GM19035 (cell line): ENCODE measurements around the gene TP73.
"Not testable (repeated sequence)": the region's sequence is repeated elsewhere in the genome, so short reads cannot be mapped to it uniquely, and the experiment has no call there.

Experiments used
- ATAC-seq: cut with Tn5 transposase; IDR thresholded peaks from one replicate; pipeline ENCODE4 v1.9.1; 2021; ENCODE audit not compliant: unreplicated experiment

TP73 gene

DNA sequence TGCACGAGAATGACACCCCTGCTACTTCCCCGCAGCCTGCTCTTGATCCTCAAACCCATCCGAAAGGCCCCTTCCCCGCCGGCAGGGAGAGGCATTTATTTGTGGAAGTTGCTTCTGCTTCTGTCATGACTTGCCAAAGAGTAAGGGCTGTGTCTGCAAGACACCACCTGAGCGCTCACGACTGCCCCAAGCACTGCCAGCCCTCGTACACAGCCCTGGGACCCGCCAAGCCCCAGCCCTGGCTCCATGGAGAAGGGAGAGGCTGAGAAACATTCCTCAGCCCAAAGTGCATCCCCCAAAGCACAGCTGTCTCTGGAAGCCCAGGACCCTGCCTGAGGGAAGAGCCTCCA lies 33.8 kb upstream of the TP73 start:
- ATAC-seq: no peak

DNA sequence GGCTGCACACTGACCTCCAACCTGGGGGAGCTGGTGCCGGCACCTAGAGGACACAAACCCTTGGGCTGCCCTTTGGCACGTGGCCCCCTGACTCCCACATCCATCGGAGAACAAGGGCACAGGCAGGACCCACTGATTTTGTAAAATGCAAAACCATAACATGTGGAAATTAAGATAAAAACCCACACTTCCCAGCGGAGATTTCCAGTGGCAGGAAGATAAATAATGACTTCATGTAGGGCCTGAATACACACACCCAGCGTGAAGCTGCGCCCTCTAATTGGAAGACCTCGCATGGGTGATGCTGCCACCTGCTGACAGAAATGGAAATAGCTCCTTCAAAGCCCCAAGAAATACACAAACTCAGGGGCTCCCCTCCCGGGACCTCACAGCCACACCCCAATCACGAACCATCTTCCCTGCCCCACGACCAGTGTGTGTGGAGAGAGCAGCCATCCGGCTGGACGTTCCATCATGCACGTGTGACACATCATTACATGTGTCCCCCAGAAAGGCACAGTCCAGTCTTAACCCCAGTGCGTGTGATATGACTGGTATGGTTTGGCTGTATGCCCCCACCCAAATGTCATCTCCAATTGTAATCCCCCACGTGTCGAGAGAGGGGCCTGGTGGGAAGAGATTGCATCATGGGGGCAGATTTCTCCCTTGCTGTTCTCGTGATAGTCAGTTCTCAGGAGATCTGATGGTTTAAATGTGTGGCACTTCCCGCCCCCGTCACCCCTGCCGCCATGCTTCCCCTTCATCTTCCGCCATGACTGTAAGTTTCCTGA lies 33.2 kb upstream of the TP73 start:
- ATAC-seq: no peak

DNA sequence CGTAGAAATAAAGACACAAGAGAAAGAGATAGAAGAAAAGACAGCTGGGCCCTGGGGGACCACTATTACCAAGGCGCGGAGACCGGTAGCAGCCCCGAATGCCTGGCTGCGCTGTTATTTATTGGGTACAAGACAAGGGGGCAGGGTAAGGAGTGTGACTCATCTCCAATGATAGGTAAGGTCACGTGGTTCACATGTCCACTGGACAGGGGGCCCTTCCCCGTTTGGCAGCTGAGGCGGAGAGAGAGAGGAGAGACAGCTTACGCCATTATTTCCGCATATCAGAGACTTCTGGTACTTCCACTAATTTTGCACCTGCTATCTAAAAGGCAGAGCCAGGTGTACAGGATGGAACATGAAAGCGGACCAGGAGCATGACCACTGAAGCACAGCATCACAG lies 31.6 kb upstream of the TP73 start:
- ATAC-seq: no peak

DNA sequence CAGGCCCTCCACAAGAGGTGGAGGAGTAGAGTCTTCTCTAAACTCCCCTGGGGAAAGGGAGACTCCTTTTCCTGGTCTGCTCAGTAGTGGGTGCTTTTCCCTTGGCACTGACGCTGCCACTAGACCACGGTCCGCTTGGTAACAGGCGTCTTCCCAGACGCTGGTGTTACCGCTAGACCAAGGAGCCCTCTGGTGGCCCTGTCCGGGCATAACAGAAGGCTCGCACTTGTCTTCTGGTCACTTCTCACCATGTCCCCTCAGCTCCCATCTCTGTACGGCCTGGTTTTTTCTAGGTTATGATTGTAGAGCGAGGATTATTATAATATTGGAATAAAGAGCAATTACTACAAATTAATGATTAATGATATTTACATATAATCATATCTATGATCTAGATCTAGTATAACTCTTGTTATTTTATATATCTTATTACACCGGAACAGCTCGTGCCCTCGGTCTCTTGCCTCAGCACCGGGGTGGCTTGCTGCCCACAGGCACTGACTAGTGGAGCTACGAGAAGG lies 31.1 kb upstream of the TP73 start:
- not testable (repeated sequence) for ATAC-seq

DNA sequence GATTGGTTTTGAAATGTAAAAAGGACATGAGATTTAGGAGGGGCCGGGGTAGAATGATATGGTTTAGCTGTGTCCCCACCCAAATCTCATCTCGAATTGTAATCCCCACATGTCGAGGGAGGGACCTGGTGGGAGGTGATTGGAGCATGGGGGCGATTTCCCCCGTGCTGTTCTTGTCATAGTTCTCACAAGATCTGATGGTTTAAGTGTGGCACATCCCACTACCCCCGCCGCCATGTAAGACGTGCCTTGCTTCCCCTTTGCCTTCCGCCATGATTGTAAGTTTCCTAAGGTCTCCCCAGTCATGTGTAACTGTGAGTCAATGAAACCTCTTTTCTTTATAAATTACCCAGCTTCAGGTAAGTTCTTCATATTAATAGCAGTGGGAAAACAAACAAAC lies 30.2 kb upstream of the TP73 start:
- not testable (repeated sequence) for ATAC-seq

DNA sequence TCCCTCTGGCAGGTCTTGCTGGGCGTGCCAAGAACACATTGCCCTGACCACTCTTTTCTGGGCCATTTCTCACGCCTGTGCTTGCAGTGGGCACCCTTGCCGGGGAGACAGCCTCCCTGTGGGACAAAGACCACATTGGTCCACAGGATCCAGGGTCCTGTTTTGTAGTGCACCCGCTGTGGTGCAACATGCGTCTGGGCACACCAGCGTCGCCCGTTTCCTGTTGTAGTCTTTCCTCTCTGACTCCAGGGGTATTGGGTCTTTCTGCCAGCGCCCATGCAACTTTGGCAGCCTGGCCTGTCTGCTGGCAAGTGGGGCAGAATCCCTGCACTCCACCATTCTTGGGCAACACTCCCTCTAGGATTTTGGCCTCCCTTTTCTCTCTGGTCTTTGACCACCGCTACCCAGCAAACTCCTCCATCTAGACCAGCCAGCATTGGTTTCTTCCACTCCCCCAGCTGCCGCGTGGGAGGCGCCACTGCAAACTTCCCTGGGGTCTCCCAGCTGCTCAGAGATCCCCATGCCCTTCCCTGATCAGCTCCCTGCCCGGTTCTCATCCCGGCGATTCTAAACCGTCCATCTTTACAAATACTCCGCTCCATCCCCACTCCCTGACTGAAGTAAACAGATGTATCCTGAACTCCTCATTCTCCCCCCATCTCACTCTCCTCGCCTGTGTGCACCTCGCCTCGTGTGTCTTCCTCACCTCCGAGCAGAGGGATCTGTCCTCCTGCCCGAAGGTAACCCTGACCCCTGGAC lies 28.7 kb upstream of the TP73 start:
- no peak for ATAC-seq

DNA sequence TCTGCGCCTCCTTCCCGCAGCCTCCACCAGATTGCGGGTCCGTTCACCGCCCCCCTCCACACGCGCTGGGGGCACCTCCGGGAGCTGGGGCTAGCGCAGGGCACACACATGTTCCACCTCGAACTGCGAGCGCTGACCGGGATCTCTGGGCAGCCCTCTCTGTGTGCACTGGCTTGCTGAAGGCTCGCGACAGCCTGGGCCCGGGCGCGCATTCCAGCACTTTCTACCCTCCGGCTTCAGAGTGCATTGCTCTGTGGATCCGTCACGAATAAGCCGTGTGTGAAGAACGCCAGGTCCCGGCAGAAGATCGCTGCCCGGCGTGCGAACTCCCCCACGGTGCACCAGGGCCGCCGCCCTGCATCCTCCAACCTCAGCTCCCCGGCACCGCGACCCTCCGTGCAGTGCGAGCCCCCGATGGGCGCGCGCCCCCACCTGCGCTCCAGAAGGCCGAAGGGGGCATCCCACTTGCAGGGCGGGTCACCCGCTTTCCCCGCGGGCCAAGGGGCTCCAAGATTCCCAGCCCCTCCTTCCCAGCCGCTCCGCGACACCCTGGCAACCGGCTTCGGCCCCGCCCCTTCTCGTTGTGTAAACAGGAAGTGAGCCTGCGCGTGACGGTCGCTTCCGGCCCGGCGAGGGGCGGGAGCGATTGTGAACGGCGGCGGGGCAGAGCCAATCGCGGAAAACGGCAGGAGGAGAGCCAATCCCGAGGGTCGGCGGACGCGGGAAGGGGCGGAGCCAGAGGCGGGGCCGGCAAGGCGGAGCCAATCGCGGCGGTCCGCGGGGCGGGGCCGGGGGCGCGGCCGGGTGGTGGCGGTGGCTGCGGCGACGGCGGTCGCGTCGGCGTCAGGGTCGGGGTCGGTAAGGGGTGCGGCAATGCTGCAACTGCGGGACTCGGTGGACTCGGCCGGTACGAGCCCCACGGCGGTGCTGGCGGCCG lies 27.8 kb upstream of the TP73 start, which contains the start of gene TPRG1L:
TSS of gene TPRG1L (plus strand) at position 816 of the 937 bp plus-strand sequence. CDS start at position 874, 58 bp downstream.
- ATAC-seq: peak; percentile 94

DNA sequence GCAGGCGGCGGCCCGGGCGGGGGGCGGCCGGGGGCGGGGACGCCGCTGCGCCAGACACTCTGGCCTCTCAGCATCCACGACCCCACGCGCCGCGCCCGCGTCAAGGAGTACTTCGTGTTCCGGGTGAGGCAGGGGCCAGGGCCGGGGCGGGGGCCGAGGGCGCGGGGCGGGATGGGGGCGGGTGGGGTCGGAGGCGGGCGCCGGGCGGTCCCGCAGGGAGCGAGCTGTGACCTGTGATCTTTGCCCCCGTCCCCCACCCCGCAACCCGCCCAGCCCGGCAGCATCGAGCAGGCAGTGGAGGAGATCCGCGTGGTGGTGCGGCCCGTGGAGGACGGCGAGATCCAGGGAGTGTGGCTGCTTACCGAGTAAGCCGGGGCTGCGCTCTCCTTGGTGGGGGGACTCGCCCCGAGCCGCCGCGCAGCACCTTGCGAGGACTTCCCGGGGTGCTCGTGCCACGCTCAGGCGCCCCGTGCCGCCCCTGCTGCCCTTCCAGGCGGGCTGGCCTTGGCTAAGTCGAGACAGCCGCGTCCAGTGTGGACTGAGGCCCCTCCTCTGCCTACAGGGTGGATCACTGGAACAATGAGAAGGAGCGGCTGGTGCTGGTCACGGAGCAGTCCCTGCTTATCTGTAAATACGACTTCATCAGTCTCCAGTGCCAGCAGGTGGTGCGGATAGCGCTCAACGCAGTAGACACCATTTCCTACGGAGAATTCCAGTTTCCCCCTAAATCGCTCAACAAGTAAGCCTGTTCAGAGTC lies 27.0 kb upstream of the TP73 start:
- peak; percentile 15 for ATAC-seq

DNA sequence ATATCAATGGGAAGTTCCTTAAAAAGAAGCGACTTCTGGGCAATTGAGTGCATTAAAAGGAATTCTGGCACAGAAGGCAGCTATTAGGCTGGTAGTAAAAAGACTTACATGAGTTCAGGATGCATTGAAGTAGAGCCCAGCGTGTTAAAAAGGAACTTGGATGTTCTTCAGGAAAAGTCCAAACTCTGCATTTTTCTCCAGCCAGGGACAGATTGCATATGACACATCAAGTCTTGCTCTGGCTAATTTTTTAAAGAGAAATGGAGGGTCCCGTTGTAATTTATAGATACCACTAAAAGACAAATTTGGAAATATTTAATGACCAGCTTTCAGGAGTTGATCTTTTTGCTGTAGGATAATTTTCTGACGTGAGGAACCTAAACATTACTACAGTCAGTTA lies 26.3 kb upstream of the TP73 start:
- ATAC-seq: no peak

DNA sequence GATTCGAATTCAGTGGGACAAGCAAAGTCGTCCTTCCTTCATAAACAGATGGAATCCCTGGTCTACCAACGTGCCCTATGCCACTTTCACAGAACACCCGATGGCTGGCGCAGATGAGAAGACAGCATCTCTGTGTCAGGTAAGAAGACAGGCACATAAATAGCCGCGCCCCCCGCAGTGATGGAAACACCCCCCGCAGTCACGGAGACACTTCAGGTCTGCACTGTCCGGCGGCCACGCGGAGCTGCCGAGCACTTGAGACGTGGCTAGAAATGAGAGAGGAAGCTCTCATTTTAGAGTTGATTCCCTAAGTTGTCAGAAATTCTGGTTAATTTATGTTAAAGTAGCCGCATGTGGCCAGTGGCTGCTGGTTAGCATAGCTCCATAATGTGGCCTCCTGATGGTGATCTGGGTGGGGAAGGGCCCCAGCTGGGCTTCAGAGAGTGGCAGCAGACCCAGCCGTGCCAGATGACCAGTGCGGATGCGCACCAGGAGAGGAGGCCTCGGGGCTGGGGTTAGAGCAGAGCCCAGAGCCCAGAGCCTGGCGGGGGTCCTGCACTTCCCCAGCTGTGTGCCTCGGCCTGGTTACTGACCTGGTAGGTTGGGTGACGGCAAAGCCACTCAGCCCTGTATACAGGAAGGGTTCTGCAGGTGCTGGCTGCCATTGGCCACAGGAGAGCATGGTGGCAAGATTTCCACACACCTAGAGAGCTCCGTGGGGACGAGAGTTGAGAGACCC lies 24.6 kb upstream of the TP73 start:
- no peak for ATAC-seq

DNA sequence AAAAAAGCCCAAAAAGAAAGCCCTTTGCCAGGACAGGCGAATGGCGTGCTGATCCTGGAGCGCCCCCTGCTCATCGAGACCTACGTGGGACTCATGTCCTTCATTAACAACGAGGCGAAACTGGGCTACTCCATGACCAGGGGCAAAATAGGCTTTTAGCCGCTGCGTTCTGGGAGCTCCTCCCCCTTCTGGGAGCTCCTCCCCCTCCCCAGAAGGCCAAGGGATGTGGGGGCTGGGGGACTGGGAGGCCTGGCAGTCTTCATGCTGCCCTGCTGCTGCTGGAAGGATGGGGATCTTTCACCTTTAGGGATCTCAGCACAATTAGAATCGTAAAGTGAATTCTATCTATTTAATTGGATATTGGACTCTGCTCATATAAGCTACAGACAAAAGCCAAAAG lies 23.9 kb upstream of the TP73 start:
- no peak for ATAC-seq

DNA sequence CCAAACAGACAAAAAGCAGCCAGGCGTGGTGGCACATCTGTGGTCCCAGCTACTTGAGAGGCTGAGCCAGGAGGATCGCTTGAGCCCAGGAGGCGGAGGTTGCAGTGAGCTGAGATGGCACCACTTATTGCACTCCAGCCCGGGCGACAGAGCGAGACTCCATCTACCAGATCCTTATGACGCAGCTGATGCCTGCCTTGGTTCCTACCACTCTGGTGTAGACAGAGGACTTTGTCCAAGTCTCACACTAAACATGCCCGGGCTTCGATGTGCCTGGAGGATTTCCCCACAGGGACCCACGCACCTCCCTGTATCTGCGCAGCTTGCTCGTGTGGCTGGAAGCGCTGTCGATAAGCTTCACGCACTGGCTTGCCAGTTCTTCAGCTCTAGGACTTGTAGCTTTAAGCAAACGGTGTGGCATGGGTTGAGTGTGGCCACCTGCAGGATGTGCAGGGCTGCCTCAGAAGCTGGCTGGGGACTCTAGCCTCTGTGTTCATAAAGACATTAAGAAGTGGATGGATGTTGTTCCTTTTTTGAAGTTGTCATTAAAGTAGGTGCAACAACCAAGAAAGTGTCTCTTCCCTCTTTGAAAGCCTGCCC lies 22.7 kb upstream of the TP73 start:
- ATAC-seq: no peak

DNA sequence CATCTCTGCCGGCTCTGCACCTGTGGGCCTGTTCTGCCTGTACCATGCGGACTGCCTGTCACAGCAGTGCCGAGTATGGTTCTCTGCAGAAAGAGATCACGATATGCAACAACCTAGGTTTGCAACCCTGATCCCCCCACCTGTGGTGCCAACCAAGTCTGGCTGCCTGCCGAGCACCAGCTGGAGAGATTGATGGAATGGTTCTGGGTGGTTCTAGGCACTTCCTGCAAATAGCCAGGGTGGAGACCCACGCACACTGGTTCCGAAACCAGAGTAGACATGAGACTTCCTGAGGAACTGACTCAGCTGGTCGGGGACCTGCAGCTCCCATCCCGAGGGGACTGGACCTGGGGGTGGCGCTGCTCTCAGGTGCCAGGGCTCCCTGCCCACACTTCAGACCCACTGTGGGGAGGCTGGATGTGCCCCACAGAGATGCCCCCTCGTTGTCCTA lies 22.1 kb upstream of the TP73 start:
- ATAC-seq: no peak

DNA sequence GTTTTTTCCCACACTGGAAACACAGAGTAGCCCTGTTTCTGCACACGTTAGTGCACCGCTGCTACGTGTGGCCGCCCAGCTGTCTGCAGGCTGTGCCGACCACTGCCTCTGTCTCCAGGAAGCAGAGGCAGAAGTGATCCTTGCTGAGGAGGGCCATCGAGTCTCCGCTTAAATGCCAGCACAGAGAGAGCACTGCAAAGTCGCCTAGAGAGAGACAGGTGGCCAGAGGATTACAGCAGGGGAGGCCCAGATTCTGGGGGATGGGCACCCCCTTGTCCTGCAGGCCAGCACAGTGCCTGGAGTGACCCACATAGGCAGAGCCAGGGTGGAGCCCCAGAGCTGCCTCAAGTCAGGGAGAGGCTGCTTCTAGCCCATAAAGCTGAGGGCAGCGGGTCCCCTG lies 21.4 kb upstream of the TP73 start:
- no peak for ATAC-seq

DNA sequence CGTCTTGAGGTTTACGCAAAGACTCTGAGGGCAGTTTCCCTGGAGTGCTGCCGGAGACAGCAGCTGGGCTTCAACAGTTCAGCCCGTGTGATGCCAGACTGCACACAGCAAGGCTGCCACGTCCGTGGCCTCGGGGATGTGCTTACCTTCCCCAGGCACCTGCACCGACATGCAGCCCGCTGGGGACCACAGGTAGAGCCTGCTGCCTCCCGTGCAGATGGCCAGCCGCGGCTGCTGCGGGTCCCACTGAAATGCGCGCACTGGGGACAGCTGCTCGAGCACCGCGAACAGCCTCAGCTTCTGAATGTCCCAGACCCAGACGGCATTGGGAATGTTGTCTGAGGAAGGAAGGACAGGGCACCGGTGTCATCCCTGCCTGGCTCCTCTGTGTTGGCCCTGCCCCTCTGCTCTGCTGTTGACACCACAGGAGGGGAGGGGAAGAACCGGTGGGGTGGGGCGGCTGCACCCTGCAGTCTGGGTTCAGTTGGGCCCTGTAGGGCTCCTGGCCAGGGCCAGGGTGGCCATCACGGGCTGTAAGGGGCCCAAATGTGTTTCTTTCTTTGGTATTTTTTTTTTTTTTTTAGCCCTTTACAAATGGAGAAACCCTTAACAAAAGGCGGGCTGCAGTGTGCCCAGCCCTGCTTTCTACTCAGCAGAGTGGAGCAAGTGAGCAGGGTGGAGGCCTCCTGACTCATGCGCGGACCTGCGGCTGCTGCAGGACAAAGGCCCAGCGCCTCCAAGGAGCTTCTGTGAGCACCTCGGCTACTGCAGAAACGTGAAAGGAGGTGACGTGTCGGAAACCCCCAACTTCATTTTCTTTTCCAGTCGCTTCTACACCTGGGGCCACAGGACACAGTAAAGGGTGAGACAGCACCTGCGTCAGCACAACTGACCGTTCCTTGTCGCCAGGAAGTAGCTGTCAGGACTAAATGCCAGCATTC lies 20.7 kb upstream of the TP73 start:
- no peak for ATAC-seq

DNA sequence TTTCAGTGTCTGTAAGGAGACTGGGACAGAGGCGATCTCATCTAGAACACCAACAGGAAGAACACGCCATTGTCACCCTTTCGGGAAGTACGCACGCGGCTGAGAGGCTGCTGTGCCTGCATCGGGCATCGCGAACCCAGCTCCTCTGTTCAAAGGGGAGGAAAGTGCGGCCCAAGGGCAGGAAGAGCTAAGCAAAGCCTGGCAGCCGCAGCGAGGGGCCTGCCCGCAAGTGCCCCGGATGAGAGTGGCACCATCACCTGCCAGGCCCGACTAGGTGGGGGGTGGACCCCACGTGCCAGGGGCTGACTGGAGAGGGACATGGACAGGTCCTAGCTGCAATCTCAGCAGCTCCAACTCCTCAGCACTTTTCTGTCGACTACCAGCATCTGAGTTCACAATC lies 20.0 kb upstream of the TP73 start:
- no peak for ATAC-seq

DNA sequence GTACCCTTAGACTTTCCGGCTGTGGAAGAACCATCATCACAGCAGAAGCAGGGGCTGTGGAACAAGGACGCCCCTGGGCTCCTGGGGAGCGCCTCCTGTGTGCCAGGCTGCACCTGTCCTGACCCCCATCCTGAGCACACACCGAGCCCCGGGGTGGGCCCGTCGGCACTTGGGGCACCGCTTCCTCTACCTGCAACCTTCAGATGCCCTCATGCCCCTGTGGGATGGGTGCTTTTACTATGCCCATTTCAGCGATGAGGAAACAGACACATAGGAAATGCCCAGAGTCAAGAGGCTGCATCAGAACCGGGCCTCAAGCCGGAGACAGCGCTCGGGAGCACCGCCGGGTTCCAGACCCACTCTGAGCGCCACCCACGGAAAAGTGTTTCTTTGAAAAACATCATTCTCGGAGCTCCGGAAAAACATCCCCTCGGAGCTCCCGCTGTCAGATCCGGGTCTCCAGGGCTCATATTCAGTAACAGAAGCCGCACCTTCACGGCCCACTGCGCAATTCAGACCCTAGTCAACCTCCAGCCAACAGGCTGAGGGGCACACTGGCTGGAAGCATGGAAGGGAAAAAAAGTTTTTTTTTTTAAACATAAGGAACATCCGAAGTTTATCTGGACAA lies 19.5 kb upstream of the TP73 start:
- no peak for ATAC-seq
